ENCODE results near the gene KLHL5. TPM values are rescaled to one million over a fixed set of nuclear protein-coding genes. Genes with fewer than 3 reads are reported as not detected.

The KLHL5 gene
- total and polyA plus RNA-seq, 2 of the 4 experiments (the other 2 are of a cell fraction): 58.8 to 97.7 TPM

DNA sequence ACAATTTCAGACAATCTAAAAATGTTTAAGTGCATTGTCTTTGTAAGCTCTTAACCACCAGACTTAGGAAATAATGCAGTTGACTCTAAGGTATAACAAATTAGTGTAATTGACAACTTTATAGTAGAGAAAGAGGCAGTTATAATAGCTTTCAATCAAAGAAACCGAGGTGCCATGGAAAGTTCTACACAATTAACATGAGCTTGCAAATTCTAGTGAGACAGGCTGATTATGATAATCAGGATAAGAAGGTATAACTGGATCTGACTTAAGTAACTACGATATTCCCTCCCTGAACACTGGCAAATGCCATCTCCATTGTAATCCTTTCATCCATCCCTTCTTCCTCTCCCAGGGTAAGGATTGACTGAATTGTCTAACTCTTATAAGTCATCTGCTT lies 11.4 kb upstream of the KLHL5 start:
- Histone ChIP-seq H3K27me3 (ENCODE audit: control insufficient read depth, insufficient read depth, low read length) (no peaks in the 10 kb centered on the region), H3K56ac (ENCODE audit: extremely low read depth, insufficient read depth, low read length) (no peak overlapping the region), H2BK15ac (ENCODE audit: low read depth, low read length) (no peak overlapping the region), H3K79me1 (ENCODE audit: low read depth in 1 of 2, low read length in 2 of 2) (peaks cover 8 to 72% of the 10 kb centered on the region in 2 experiments), H3K4me3 (ENCODE audit: insufficient read depth, low read depth, low read length) (no peak overlapping the region), H3K9ac (ENCODE audit: low read depth, low read length) (no peak overlapping the region), H2AK5ac (ENCODE audit: low read depth, low read length) (no peak overlapping the region), H4K20me1 (ENCODE audit: insufficient read depth, low read length) (peaks cover 76% of the 10 kb centered on the region), H4K8ac (ENCODE audit: low read depth in 2 of 2, low read length in 2 of 2) (no peak overlapping the region), H2BK20ac (ENCODE audit: low read depth, low read length) (no peak overlapping the region), H2BK120ac (ENCODE audit: low read depth, low read length) (no peak overlapping the region), H3K9me3 (ENCODE audit: control insufficient read depth, insufficient read depth, low read length) (no peaks in the 10 kb centered on the region), H3K9me1 (ENCODE audit: insufficient read depth, low read length) (peaks cover 7% of the 10 kb centered on the region), H4K91ac (ENCODE audit: insufficient read depth, low read depth, low read length) (no peak overlapping the region), H3K18ac (ENCODE audit: low read depth, low read length) (no peak overlapping the region), H3K14ac (replicated peaks; ENCODE audit: low read depth, low read length) (no peak overlapping the region), H4K5ac (ENCODE audit: low read depth, low read length) (no peak overlapping the region), H3K23ac (ENCODE audit: low read depth, low read length) (no peak overlapping the region), H3K27ac (ENCODE audit: insufficient read depth, low read length) (no peak overlapping the region), H2BK5ac (ENCODE audit: low read depth, low read length, poor library complexity, severe bottlenecking) (peak overlapping the region; percentile 3), H3K4me2 (ENCODE audit: low read depth, low read length) (no peak overlapping the region), H2AFZ (replicated peaks; ENCODE audit: low read length, poor library complexity) (no peak overlapping the region), H3K4me1 (ENCODE audit: control insufficient read depth, insufficient read depth, low read length) (peaks cover 13% of the 10 kb centered on the region), H3K36me3 (ENCODE audit: control insufficient read depth, insufficient read depth, low read length) (peaks cover 3% of the 10 kb centered on the region), H3K4ac (ENCODE audit: low read depth, low read length) (no peak overlapping the region), H2AK9ac (replicated peaks; ENCODE audit: low read depth, low read length, poor library complexity) (no peak overlapping the region)
- DNase-seq (no peak), ATAC-seq (ENCODE audit: low read depth) (no peak)
- in situ Hi-C loops (cut with MboI; ENCODE audit: low sequenced_read_pairs): no loop called here
- ChIA-PET CTCF (interaction anchor here (1.1 kb wide), 1 partner anchor 63 kb away, joined by 3 read pairs; no protein-coding TSS in a partner anchor), POLR2A (ENCODE audit: unreplicated experiment) (no interaction called here)
- no peak for TF ChIP-seq CEBPB (IDR thresholded peaks at IDR 0.05; ENCODE audit: low read depth, low read length)
- TF ChIP-seq RAD21 (IDR thresholded peaks at IDR 0.05; ENCODE audit: low read length): no peak
- no peak for TF ChIP-seq BHLHE40 (IDR thresholded peaks at IDR 0.05; ENCODE audit: low read depth, low read length)
- no peak for TF ChIP-seq POLR2A (IDR thresholded peaks at IDR 0.05; ENCODE audit: low read depth, low read length)
- TF ChIP-seq, protein P1, sequence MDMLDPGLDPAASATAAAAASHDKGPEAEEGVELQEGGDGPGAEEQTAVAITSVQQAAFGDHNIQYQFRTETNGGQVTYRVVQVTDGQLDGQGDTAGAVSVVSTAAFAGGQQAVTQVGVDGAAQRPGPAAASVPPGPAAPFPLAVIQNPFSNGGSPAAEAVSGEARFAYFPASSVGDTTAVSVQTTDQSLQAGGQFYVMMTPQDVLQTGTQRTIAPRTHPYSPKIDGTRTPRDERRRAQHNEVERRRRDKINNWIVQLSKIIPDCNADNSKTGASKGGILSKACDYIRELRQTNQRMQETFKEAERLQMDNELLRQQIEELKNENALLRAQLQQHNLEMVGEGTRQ (IDR thresholded peaks at IDR 0.05; ENCODE audit: low read depth, low read length): no peak
- TF ChIP-seq, protein P2, sequence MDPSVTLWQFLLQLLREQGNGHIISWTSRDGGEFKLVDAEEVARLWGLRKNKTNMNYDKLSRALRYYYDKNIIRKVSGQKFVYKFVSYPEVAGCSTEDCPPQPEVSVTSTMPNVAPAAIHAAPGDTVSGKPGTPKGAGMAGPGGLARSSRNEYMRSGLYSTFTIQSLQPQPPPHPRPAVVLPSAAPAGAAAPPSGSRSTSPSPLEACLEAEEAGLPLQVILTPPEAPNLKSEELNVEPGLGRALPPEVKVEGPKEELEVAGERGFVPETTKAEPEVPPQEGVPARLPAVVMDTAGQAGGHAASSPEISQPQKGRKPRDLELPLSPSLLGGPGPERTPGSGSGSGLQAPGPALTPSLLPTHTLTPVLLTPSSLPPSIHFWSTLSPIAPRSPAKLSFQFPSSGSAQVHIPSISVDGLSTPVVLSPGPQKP (IDR thresholded peaks at IDR 0.05; ENCODE audit: borderline replicate concordance, low read depth, low read length): no peak
- TF ChIP-seq MAZ (IDR thresholded peaks at IDR 0.05; ENCODE audit: borderline replicate concordance, low read depth, low read length): no peak
- TF ChIP-seq MXI1 (IDR thresholded peaks at IDR 0.05; ENCODE audit: borderline replicate concordance, low read depth, low read length): no peak
- no peak for TF ChIP-seq RFX5 (IDR thresholded peaks at IDR 0.05; ENCODE audit: low read depth, low read length)
- no peak for TF ChIP-seq FOS (IDR thresholded peaks at IDR 0.05; ENCODE audit: low read depth, low read length)
- TF ChIP-seq RCOR1 (IDR thresholded peaks at IDR 0.05; ENCODE audit: insufficient replicate concordance, low read length): no peak
- TF ChIP-seq MAFK (IDR thresholded peaks at IDR 0.05; ENCODE audit: low read depth, low read length): no peak
- no peak for TF ChIP-seq NFE2L2 (IDR thresholded peaks at IDR 0.05; ENCODE audit: low read depth, low read length)
- TF ChIP-seq CHD1 (IDR thresholded peaks at IDR 0.05; ENCODE audit: low read depth, low read length): no peak
- TF ChIP-seq SMC3 (IDR thresholded peaks at IDR 0.05; ENCODE audit: low read depth, low read length): no peak
- TF ChIP-seq CTCF (conservative IDR thresholded peaks at IDR 0.05; ENCODE audit: low read depth, low read length): no peak
- WGBS, 2 experiments (ENCODE audit: extremely low coverage in 2 of 2, insufficient read length in 1 of 2): no CpG with 5 or more reads among the region's 2 CpGs
- no TSS peak for BruUV-seq (replicated peaks)
- dilution Hi-C loops (cut with HindIII; ENCODE audit: low sequenced_read_pairs, unreplicated experiment): no loop called here
- intact Hi-C loops (cut with micrococcal nuclease): no loop called here

Measured in IMR-90 (cell line).